Activated naive CD8-positive, alpha-beta T cell (primary cell): ENCODE results near the gene ITGAV.

Experiments
- H3K27ac Mint-ChIP-seq: one replicate; pipeline ENCODE4 v1.8.0; 2021; ENCODE audit warnings: mixed read lengths
- H3K27me3 Mint-ChIP-seq: one replicate; pipeline ENCODE4 v1.8.0; 2021; ENCODE audit warnings: mixed read lengths
- H3K36me3 Mint-ChIP-seq: one replicate; pipeline ENCODE4 v1.8.0; 2021; ENCODE audit warnings: mixed read lengths
- H3K4me1 Mint-ChIP-seq: one replicate; pipeline ENCODE4 v1.8.0; 2021; ENCODE audit warnings: low read depth, mixed read lengths
- H3K4me3 Mint-ChIP-seq: one replicate; pipeline ENCODE4 v1.8.0; 2021; ENCODE audit warnings: mild to moderate bottlenecking, mixed read lengths
- H3K9me3 Mint-ChIP-seq: one replicate; pipeline ENCODE4 v1.8.0; 2021; ENCODE audit warnings: low read depth, mixed read lengths

ITGAV gene

DNA sequence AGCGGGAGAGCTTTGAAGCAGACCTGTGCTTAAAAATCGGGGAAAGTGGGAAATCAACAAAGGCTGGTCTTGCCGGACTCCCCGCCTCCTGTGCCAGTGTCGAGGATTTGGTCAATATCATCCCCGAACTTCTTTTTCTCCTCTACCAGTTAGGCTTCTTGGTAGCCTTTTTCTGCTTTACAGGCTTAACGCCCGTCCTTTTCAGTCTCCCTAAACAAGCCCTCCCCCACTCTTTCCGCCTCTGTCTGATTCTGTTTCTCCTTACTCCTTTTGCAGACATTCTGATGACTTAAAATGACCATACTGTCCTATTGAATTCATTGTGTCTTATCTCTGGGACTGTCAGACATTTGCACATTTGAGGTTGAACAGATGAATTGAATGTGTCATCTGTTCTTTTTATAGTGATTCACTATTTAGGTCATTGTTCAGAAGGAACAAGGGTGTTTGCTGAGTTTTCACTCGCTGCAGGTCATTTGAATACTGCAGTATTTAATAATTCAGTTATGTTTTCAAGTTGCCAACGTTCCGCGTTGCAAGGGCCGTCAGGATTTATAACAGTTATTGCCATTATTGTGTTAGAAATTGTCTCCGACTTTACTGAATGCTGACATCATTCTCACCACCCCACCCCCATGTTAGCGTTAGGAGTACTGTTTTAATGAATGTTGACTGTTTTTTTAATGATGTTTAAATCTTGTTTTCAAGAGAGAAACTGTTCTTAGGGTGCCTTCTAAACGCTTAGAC lies 1.1 kb downstream of the ITGAV start:
- H3K27ac Mint-ChIP-seq, result peak overlapping the region; percentile 78
- no peaks in the 10 kb centered on the region for H3K9me3 Mint-ChIP-seq
- no peaks in the 10 kb centered on the region for H3K27me3 Mint-ChIP-seq
- H3K4me1 Mint-ChIP-seq, result peaks cover 37% of the 10 kb centered on the region
- no peaks in the 10 kb centered on the region for H3K36me3 Mint-ChIP-seq
- H3K4me3 Mint-ChIP-seq, result peak overlapping the region; percentile 91

DNA sequence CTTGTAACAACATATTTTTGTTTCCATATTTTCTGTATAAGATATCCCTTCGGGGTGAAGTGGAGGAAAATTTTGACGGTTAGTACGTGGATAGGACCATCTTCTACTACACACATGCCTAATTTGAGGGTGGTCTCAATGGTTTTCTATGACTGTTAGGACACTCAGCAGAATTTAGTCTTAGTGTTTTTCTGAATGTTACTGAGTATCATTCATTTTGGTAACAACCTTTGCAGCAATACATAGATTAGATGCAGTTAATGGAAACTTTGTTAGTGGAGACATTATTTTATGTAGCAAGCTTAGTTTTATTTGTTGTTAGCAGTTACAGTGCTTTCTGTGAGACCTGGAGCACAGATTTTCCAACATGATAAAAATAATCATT lies 1.6 kb downstream of the ITGAV start:
- peak overlapping the region; percentile 78 for H3K27ac Mint-ChIP-seq
- H3K9me3 Mint-ChIP-seq, result no peaks in the 10 kb centered on the region
- H3K27me3 Mint-ChIP-seq, result no peaks in the 10 kb centered on the region
- peaks cover 37% of the 10 kb centered on the region for H3K4me1 Mint-ChIP-seq
- H3K4me3 Mint-ChIP-seq, result peak overlapping the region; percentile 91
- no peaks in the 10 kb centered on the region for H3K36me3 Mint-ChIP-seq

DNA sequence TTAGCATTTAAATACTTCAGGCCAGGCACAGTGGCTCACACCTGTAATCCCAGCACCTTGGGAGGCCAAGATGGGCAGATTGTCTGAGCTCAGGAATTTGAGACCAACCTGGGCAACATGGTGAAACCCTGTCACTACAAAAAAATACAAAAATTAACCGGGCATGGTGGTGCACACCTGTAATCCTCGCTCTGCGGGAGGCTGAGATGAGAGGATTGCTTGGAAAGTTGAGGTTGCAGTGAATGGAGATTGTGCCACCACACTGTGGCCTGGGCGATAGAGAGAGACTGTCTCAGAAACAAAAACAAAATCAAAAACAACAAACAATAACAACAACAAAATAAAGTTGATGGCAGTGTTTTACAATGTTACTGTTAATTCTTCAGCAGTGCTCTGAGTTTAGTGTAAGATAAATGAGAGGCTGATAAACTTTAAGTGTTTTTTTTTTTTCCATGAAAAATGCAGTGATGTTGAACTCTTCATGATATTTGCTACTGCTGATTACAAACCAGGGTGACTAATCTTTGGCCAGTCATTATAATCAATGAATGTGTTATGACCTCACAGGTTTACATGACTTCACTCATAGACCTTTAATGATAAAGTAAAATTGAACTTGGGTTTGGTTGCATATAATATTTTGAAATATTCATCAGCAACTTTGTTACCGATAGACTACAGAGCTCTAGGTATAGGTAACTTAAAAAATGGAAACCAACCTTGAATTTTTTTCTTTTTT lies 2.5 kb downstream of the ITGAV start:
- Mint-ChIP-seq H3K27ac (no peak overlapping the region), H3K27me3 (no peaks in the 10 kb centered on the region), H3K4me1 (peaks cover 37% of the 10 kb centered on the region), H3K36me3 (no peaks in the 10 kb centered on the region), H3K9me3 (no peaks in the 10 kb centered on the region), H3K4me3 (peak overlapping the region; percentile 23)

DNA sequence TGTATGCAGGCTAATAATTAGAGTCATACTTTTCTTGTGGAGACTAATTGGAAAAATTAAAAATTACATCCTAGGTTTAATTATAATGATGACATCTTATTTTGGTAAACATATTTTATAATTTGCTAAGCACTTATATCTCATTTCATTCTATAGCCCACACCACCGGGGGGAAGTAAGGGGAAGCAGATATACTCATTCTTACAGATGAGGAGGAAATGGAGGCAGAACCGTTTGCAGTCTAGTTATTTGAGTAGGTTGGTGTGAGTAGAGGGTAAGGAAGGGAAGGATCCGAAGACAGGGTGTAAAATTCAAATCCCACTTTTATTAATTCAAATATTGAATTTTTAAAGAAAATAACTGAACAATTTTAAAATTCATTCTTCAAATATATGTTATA lies 3.7 kb downstream of the ITGAV start:
- H3K27me3 Mint-ChIP-seq, result no peaks in the 10 kb centered on the region
- H3K4me1 Mint-ChIP-seq, result peaks cover 35% of the 10 kb centered on the region
- no peaks in the 10 kb centered on the region for H3K36me3 Mint-ChIP-seq
- H3K4me3 Mint-ChIP-seq, result no peak overlapping the region
- H3K27ac Mint-ChIP-seq, result no peak overlapping the region
- H3K9me3 Mint-ChIP-seq, result no peaks in the 10 kb centered on the region

DNA sequence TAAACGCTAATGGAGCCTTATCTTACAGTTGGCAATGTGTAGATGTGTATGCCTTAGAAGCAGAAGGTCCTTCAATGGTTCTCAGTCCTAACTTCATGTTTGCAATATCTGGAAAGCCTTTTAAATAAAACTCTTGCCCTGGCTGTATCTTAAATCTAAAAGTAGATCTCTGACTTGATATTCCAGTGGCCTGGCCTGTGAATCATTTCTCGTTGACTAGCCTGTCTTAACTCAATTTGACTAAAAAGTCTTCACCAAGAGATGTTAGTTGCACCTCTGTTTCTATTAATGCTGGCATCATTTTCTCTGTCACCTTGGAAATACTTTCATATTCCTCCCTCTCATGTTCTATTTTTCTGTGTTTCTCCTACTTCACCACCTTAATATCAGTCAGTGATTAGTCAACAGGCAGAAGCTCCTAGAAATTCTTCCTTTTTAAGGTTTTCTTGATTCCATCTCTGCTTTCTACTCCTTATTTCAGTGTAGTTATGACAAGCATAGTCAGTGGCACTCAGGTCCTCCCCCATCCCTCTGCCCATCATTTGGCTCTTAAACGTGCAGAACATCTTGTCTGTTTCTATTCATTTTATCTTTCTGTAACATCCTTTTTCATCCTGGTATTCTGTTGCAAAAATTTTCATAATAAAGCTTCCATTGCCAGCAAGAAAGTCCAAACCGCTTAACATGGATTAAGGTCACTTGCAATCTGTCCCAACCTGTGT lies 4.3 kb downstream of the ITGAV start:
- Mint-ChIP-seq H3K9me3 (no peaks in the 10 kb centered on the region), H3K36me3 (no peaks in the 10 kb centered on the region), H3K4me3 (no peak overlapping the region), H3K27me3 (no peaks in the 10 kb centered on the region), H3K27ac (no peak overlapping the region), H3K4me1 (peaks cover 33% of the 10 kb centered on the region)

DNA sequence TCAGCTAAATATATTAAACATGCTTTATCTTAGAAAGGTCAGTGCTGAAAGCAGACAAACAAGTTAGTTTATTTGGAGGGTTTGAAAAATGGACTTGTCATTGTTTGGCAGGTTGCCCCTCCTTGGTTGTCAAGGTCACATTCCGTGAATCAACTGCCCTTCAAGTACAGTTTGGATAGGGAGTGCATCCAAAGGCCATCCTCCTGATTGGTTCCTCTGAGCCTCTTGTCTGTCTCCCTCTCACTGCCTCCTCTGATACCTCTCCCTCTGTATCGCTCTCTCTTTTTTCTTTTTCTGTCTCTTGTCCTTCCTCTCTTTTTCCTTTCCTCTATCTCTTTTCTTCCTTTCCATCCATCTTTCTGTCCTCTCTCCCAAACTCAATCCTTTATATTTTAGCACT lies 5.4 kb downstream of the ITGAV start:
- Mint-ChIP-seq H3K36me3 (no peaks in the 10 kb centered on the region), H3K4me1 (peaks cover 30% of the 10 kb centered on the region), H3K9me3 (no peaks in the 10 kb centered on the region), H3K4me3 (no peak overlapping the region), H3K27ac (peak overlapping the region; percentile 22), H3K27me3 (no peaks in the 10 kb centered on the region)

DNA sequence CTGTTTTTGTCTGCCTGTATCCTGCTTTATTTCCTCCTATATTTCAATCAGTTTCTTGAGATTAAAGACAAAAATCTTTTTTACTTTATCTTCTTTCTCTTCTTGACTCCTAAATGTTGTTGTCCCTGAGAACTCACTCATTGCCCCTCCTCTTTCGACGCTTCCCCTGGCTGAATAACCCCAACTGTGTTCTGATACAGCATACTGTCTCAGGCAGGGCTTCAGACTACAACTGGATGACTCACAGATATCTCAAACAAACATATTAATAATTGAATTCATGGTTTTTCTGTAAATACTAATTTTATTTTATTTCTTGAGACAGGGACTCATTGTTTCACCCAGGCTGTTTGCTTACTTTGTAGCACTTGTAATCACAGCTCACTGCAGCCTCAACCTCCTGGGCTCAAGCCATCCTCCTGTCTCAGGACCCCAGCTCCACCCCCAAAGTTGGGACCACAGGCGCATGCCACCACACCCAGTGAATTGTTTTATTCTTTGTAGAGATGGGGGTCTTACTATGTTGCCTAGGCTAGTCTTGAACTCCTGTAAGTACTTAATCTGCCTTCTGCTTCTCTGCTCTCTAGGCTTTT lies 9.4 kb downstream of the ITGAV start:
- Mint-ChIP-seq H3K4me3 (no peak overlapping the region), H3K36me3 (peaks cover 3% of the 10 kb centered on the region), H3K27ac (no peak overlapping the region), H3K4me1 (peaks cover 6% of the 10 kb centered on the region), H3K9me3 (no peaks in the 10 kb centered on the region), H3K27me3 (no peaks in the 10 kb centered on the region)

DNA sequence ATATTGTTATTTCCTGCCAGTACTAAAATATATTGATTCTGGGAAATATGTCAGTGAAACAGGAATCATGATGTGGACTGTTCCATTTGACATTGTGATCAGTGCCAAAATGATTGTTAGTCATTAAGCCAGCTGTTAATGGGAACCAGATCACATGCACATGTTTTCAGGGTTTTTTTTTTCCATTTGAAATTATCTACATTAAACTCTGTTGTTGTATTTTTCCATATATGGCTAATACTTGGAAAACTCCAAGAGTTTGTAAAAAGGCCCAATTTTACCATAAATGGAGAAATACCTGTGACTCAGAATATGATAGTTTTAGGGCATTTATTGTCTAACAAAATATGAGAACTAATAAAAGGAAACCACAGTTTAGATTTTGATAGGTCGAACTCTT lies 13.4 kb downstream of the ITGAV start:
- Mint-ChIP-seq H3K36me3 (peaks cover 25% of the 10 kb centered on the region), H3K9me3 (no peaks in the 10 kb centered on the region), H3K27ac (no peak overlapping the region), H3K4me3 (no peak overlapping the region), H3K27me3 (no peaks in the 10 kb centered on the region), H3K4me1 (peaks cover 2% of the 10 kb centered on the region)

DNA sequence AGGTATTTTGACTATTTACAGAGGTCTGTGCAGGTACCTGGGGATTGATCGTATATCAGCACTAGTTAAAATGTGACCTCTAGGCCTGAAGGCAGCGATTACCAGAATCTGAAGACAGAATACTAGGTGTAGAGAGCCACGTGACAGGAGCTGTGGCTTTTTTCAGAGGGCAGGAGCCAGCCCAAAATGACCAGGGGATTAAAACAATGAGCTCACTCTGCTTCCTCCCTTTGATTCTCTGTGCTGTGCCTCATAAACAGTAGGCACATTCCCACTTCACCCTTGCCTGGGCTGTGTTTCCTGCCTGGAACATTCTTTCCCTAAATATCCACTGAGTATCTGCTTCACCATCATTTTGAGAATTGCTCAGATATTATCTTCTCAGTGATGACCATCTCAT lies 15.2 kb downstream of the ITGAV start:
- H3K27ac Mint-ChIP-seq, result no peak overlapping the region
- H3K27me3 Mint-ChIP-seq, result no peaks in the 10 kb centered on the region
- H3K4me1 Mint-ChIP-seq, result no peaks in the 10 kb centered on the region
- H3K4me3 Mint-ChIP-seq, result no peak overlapping the region
- H3K9me3 Mint-ChIP-seq, result no peaks in the 10 kb centered on the region
- H3K36me3 Mint-ChIP-seq, result peaks cover 28% of the 10 kb centered on the region

DNA sequence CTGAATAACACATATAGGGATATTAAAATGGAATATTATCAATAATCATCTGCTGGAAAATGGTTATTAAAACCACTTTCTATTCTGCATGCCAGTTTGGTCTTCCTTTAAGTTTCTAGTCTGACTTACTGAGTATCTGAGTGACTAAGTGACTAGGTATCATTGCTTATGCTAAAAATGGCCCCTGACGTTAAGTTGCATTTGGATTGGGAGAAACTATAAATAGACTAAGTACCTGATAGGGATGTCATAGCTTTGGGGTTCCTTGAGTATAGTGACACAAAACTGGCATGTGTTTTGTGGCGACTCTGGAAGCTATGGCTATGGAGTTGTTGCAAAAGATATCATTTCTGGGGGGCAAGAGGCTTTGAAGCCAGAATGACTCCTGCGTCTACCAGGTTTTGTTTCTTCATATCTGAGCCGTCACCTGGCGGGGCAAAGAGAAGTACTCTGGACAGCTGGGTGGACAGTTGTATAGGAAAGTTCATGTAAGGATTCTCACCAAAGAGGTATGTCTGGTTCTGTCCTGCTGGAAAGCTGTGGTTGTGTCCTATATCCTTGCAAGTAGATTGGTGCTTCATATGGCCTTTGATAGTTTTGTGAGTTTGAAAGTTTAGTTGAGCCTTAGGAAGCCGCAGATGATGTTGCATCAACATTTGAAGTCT lies 17.9 kb downstream of the ITGAV start:
- H3K4me3 Mint-ChIP-seq, result no peak overlapping the region
- no peaks in the 10 kb centered on the region for H3K4me1 Mint-ChIP-seq
- no peaks in the 10 kb centered on the region for H3K9me3 Mint-ChIP-seq
- peaks cover 28% of the 10 kb centered on the region for H3K36me3 Mint-ChIP-seq
- no peak overlapping the region for H3K27ac Mint-ChIP-seq
- no peaks in the 10 kb centered on the region for H3K27me3 Mint-ChIP-seq

DNA sequence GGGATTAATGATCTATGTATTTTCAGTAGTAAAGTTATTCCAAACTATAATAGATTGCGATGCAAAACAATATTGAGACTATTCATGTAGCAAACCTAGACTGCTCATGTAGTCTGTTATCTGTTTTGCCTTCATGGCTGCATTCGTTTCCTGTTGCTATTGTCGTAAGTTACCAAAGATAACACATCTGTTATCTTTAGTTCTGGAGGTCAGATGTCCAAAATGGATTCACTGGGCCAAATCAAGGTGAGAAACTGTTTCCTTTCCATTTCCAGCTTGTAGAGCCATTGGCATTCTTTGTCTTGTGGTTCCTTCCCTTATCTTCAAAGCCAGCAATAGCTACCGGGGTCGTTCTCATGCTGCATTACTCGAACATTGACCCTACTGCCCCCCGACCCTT lies 20.9 kb downstream of the ITGAV start:
- Mint-ChIP-seq H3K4me1 (no peaks in the 10 kb centered on the region), H3K36me3 (peaks cover 19% of the 10 kb centered on the region), H3K9me3 (no peaks in the 10 kb centered on the region), H3K27ac (no peak overlapping the region), H3K4me3 (no peak overlapping the region), H3K27me3 (no peaks in the 10 kb centered on the region)

DNA sequence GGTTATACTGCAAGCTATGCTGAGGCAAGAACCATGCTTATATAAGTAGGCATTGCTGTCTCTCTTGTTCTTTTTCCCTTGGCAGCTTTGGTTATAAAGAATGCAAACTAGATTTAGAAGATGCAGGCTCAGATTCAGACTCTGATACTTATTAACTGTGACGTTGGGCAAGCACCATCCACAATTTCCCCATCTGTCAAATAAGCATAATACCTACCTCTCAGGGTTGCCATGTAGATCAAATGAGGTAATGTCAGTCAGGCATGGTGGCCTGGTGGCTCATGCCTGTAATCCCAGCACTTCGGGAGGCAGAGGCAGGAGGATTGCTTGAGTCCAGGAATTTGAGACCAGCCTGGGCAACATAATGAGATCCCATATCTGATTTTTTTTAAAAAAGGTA lies 21.7 kb downstream of the ITGAV start:
- H3K36me3 Mint-ChIP-seq, result peaks cover 17% of the 10 kb centered on the region
- H3K27me3 Mint-ChIP-seq, result no peaks in the 10 kb centered on the region
- H3K27ac Mint-ChIP-seq, result no peak overlapping the region
- H3K4me1 Mint-ChIP-seq, result no peaks in the 10 kb centered on the region
- H3K4me3 Mint-ChIP-seq, result no peak overlapping the region
- H3K9me3 Mint-ChIP-seq, result no peaks in the 10 kb centered on the region

DNA sequence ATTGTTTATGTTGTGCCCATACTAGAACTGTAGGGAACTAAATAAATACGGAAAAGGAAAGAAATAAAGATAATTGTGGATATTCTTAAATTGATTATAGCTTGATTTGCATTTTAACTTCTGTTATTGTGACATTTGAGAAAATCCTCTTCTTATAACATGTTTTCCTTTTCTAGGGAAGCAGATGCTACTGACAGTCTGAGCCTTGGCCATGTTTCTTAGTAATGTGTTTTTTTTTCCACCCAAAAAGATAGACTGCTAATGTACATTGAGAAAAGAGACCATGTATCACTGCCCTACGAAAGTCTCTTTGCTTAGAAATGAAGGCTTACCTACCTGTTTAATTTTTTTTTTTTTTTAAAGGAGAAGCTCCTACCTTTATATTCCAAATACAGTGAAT lies 22.2 kb downstream of the ITGAV start:
- H3K27ac Mint-ChIP-seq, result no peak overlapping the region
- H3K4me3 Mint-ChIP-seq, result no peak overlapping the region
- no peaks in the 10 kb centered on the region for H3K27me3 Mint-ChIP-seq
- no peaks in the 10 kb centered on the region for H3K4me1 Mint-ChIP-seq
- peaks cover 12% of the 10 kb centered on the region for H3K36me3 Mint-ChIP-seq
- no peaks in the 10 kb centered on the region for H3K9me3 Mint-ChIP-seq

DNA sequence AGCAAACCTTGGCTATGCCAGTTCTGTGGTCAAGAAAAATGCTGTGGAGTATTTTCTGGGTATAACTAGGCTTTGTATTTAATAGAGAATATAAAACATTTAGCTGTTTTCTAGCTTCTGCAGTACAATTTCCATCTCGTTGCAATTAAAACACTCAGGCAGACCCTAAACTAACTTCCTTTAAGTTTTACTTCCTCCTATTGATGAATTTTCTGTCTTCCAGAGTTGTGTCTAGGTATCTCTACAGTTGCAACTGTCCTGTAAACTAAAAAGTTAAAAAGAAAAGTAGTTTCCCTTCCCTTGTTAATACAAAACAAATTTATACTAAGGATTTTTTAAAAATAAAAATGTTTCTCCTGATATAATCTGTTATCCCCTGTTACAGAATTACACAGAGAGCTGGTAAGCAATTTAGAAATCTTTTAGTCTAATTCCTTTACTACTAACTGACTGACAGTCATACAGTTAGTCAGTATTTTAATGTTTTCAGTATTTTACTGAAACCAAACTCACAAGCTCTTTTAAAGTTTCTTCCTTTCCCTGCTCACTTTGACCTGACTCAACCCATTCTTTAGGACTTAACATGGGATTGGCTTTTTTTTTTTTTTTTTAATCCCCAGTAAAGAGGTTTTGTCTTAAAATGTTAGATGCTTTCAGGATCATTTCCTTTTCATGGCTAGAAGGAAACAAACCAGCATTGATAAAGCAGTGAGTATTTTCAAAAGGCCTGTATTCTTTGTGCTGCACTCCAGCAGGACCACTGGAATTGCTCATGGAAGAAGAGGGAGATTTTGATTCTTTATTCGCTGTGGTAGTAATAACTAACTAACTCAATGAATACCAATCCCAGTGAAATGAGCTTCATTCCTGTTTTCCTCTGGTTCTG lies 22.9 kb downstream of the ITGAV start:
- Mint-ChIP-seq H3K27me3 (no peaks in the 10 kb centered on the region), H3K36me3 (peaks cover 7% of the 10 kb centered on the region), H3K4me1 (no peaks in the 10 kb centered on the region), H3K27ac (no peak overlapping the region), H3K9me3 (no peaks in the 10 kb centered on the region), H3K4me3 (no peak overlapping the region)
